ENCODE measurements around the gene YPEL4.
A peak's percentile ranks its signal among the peaks of the same experiment; 100 is the strongest.
"Not testable (repeated sequence)": the region's sequence is repeated elsewhere in the genome, so short reads cannot be mapped to it uniquely, and the experiment has no call there.

The YPEL4 gene

GRCh38 chr11:57649826-57650738, at the start of gene YPEL4:
Gene YPEL4 (minus strand): TSS chr11:57649912. CDS start chr11:57647107, 2,805 bp downstream.
- peak within 1 kb of the TSS; percentile 59 for H3K4me3 ChIP-seq (ENCODE audit: low read depth, low read length)
- peak; percentile 61 for DNase-seq (ENCODE audit: low read depth)

- no peak overlapping the region for H3K4me3 ChIP-seq (ENCODE audit: low read depth, low read length)
- no peak for DNase-seq (ENCODE audit: low read depth)
Measured at GRCh38 chr11:57698843-57699365, 49.2 kb upstream of the YPEL4 start.

- not testable (repeated sequence) for DNase-seq (ENCODE audit: low read depth); H3K4me3 ChIP-seq (ENCODE audit: low read depth, low read length)
Measured at GRCh38 chr11:57690474-57690873, 40.8 kb upstream of the YPEL4 start.

DNA sequence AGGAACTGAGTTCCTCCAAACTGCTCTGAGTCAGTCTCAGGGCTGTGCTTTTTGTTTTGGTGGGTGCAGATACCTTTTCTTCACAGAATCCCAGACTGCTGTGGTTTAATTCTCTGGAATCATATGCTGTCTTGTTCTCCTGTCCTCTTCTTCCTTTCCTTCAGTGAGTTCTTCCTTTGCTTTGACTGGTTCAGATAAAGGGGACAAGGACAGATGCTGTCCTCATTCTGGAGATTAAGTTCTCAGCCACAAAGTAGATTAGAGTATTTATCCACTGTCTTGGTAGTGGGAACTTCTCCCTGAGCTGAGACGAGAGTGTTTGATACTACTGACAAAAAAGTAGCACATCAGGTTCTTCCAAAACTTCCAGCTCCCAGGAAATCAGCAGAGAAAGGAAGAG, 31.5 kb upstream of the YPEL4 start:
- no peak for DNase-seq (ENCODE audit: low read depth)
- no peak overlapping the region for H3K4me3 ChIP-seq (ENCODE audit: low read depth, low read length)

DNA sequence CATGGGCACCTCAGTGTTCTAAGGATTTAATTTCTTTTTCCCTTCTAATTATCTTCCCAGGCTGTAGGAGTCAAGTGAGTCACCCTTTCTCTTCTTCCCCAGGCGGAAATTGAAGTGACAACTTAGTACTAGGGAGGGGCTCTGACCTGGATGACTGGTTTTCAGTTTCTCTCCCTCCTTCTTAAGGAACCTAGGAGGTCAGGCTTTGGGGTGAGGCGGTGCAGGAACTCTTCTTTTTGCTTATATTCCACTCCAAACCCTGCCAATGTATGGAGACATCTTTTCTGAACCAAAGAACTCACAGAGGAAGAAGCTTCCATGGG, 30.8 kb upstream of the YPEL4 start:
- no peak for DNase-seq (ENCODE audit: low read depth)

DNA sequence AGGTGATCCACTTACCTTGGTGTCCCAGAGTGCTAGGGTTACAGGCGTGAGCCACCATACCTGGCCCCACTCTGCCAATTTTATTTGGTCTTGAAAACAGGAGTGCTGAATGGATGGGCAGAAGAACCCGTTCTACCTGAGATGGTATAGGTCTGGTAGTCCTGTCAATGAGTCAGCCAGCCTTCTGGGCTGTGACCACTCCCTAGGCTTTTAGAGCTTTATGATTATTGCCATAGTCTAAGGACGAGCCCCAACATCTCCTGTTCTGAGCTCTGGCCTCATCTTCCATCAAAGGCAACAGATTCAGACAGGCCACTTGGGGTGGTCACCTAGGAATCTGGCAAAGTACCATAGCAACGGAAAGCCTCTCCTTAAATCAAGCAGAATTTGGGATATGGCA, 29.7 kb upstream of the YPEL4 start:
- no peak overlapping the region for H3K4me3 ChIP-seq (ENCODE audit: low read depth, low read length)
- no peak for DNase-seq (ENCODE audit: low read depth)

More for the DNA sequence above, 30.8 kb upstream of the YPEL4 start:
- H3K4me3 ChIP-seq (ENCODE audit: low read depth, low read length) = no peak overlapping the region

DNA sequence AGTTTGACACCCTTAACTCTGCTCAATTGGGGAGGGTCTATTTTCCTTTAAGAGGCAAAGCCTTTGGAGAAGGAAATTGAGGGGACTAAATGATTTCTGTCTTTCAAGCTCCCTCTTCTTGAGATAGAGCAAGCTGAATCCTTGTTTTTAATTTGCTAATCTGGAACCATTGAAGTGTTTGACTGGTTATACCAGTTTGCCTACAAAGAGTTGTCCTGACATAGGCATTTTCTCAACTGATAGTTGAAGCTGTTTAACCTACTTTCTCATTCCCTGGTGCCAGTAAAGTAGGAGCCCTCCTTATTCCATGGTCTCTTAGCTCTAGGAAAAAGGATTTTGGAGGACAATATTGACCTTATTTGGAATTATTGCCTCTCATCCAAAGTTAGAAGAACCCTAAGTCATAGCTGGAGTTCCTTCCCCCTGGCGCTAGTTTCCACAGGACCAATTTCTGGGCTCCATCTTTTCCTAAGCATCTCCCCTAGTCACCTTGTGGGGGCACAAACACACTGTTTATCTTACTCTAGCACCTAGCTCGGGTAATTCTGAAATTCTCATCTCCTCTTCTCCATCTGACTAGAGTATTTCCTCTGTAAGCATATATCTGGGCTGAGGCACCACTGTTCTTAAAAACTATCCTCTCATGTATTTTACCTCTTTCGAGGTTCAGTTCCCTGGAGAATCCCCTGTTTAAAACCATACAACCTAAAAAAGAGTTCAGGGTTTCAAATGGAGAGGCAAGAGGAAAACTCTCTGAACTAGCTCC, 25.6 kb upstream of the YPEL4 start:
- H3K4me3 ChIP-seq (ENCODE audit: low read depth, low read length) = no peak overlapping the region
- no peak for DNase-seq (ENCODE audit: low read depth)

DNA sequence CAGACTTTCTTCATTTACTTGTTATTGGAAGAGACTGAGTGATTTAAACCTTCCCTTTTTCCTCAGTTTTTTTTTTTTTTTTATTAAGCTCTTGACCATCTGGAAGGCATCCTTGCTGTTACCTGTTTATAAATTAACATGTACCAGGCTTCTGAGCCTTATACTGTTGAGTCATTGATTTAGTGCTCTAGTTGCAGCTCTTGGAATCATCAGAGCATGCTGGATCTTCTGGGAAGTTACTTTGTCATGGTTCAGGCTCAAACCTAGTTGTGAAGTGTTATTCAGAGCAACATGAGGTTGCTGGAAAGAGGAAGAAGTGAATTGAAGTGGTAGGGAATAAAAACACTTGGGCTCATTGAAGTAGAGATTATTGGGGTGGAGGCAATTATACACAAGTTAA, 24.5 kb upstream of the YPEL4 start:
- H3K4me3 ChIP-seq (ENCODE audit: low read depth, low read length) = no peak overlapping the region
- DNase-seq (ENCODE audit: low read depth) = no peak

DNA sequence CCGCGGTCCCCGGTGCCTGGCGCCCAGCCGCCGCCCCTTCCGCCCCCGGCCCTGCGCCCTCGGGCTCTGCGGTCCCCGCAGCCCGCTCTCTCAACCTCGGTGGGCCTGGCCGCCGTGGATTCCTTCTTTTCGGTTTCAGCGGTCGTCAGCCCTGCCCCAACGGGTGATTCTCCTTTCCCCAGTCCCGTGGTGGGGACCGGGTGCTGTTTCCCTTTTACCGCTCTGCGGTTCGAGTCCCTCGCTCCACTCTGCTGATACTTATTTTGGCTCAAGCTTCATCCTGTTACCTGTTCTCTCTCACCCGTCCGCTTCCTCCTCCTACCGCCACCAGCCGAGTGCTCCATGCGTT, 18.7 kb upstream of the YPEL4 start:
- no peak for DNase-seq (ENCODE audit: low read depth)
- peak overlapping the region; percentile 97 for H3K4me3 ChIP-seq (ENCODE audit: low read depth, low read length)

- peak; percentile 100 for DNase-seq (ENCODE audit: low read depth)
- peak within 1 kb of the TSS; percentile 97 for H3K4me3 ChIP-seq (ENCODE audit: low read depth, low read length)
Measured at GRCh38 chr11:57667736-57668433, 18.2 kb upstream of the YPEL4 start, which contains the start of gene ZDHHC5. Gene ZDHHC5 (plus strand): TSS chr11:57668114. CDS start chr11:57673091, 4,977 bp downstream.

- peak overlapping the region; percentile 97 for H3K4me3 ChIP-seq (ENCODE audit: low read depth, low read length)
- DNase-seq (ENCODE audit: low read depth) = peak; percentile 98
Measured at GRCh38 chr11:57667117-57667735, 17.5 kb upstream of the YPEL4 start.

- DNase-seq (ENCODE audit: low read depth) = no peak
- no peak overlapping the region for H3K4me3 ChIP-seq (ENCODE audit: low read depth, low read length)
Measured at GRCh38 chr11:57663975-57664374, 14.3 kb upstream of the YPEL4 start.

DNA sequence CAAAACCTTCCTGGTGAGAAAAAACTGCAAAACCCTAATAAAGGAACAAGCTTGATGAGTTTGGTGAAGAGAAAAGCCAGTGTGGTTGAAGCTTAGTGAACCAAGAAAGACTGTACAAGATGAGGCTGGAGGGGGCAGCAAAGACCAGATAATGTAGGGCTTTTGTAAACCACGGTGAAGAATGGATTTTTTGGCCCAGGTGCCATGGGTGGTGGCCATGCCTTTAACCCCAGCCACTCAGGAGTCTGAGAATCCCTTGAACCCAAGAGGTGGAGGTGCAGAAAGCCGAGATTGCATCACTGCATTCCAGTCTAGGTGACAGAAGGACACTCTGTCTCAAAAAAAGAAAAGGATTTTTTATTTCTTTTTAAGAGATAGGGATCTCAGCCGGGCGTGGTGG, 13.2 kb upstream of the YPEL4 start:
- DNase-seq (ENCODE audit: low read depth) = no peak
- H3K4me3 ChIP-seq (ENCODE audit: low read depth, low read length) = no peak overlapping the region

- no peak for DNase-seq (ENCODE audit: low read depth)
- no peak overlapping the region for H3K4me3 ChIP-seq (ENCODE audit: low read depth, low read length)
Measured at GRCh38 chr11:57659669-57660068, 10.0 kb upstream of the YPEL4 start.

DNA sequence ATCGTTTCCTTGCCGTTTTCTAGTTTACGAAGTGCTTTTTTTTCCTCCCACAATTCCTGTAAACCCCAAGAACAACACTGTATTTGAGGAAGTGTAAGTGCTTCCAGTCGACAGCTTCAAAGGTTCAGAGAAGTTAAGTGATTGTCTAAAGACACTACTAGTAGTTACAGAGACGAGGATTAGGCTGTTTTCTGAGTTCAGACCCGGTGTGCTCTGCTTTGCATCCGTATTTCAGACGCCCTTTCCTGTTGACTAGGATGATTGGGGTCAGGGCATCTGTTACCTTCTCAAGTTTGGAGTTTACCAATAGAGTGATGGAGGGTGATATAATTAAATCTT, 8.3 kb upstream of the YPEL4 start:
- peak overlapping the region; percentile 76 for H3K4me3 ChIP-seq (ENCODE audit: low read depth, low read length)
- DNase-seq (ENCODE audit: low read depth) = no peak

- H3K4me3 ChIP-seq (ENCODE audit: low read depth, low read length) = peak within 1 kb of the TSS; percentile 76
- peak; percentile 96 for DNase-seq (ENCODE audit: low read depth)
Measured at GRCh38 chr11:57657194-57658022, 7.7 kb upstream of the YPEL4 start, which contains the start of gene CLP1. Gene CLP1 (plus strand): TSS chr11:57657762. CDS start chr11:57659477, 1,715 bp downstream.

- DNase-seq (ENCODE audit: low read depth) = no peak
- H3K4me3 ChIP-seq (ENCODE audit: low read depth, low read length) = peak overlapping the region; percentile 76
Measured at GRCh38 chr11:57656885-57657193, 7.1 kb upstream of the YPEL4 start.

- no peak overlapping the region for H3K4me3 ChIP-seq (ENCODE audit: low read depth, low read length)
Measured at GRCh38 chr11:57653163-57653562, 3.5 kb upstream of the YPEL4 start.

GRCh38 chr11:57652662-57653061, 3.0 kb upstream of the YPEL4 start:
- no peak for DNase-seq (ENCODE audit: low read depth)
- no peak overlapping the region for H3K4me3 ChIP-seq (ENCODE audit: low read depth, low read length)

More at GRCh38 chr11:57653163-57653562, 3.5 kb upstream of the YPEL4 start:
- no peak for DNase-seq (ENCODE audit: low read depth)

Measured in skeletal muscle cell (primary cell).